OCI-LY1 (cell line): ENCODE data around the gene C2CD4D.

Experiments
- H2AFZ ChIP-seq: fragments of 200-600 bp; sonication (generic), shearing (Covaris generic); 2 replicates; pipeline ENCODE4 v1.6.0; 2014; ENCODE audit warnings: antibody characterized with exemption, mild to moderate bottlenecking, low read length
- H3F3A ChIP-seq: fragments of 200-600 bp; sonication (generic), shearing (Covaris generic); 2 replicates; pipeline ENCODE4 v1.6.0; 2014; ENCODE audit warnings: mild to moderate bottlenecking, antibody characterized with exemption, low read length, moderate library complexity; ENCODE audit not compliant: insufficient read depth
- H3K27ac ChIP-seq: fragments of 200-600 bp; sonication (generic); 2 replicates; pipeline ENCODE4 v1.5.1; 2014; ENCODE audit warnings: low read length, mixed run types, mild to moderate bottlenecking, low read depth; ENCODE audit not compliant: poor library complexity, severe bottlenecking
- H3K27me3 ChIP-seq: fragments of 200-600 bp; sonication (generic); 2 replicates; pipeline ENCODE4 v1.6.0; 2014; ENCODE audit warnings: antibody characterized with exemption, mild to moderate bottlenecking, low read length, moderate library complexity; ENCODE audit not compliant: insufficient read depth
- H3K36me3 ChIP-seq: fragments of 200-600 bp; sonication (generic); 2 replicates; pipeline ENCODE4 v1.6.1; 2014; ENCODE audit warnings: mild to moderate bottlenecking, antibody characterized with exemption, low read length, moderate library complexity, mixed read lengths; ENCODE audit not compliant: insufficient read depth
- H3K4me1 ChIP-seq: fragments of 200-600 bp; sonication (generic); 2 replicates; pipeline ENCODE4 v1.5.1; 2014; ENCODE audit warnings: mild to moderate bottlenecking, low read length, moderate library complexity; ENCODE audit not compliant: insufficient read depth, severe bottlenecking
- H3K4me2 ChIP-seq: fragments of 200-600 bp; sonication (generic), shearing (Covaris generic); 2 replicates; pipeline ENCODE4 v1.6.1; 2014; ENCODE audit warnings: low read length
- H3K4me3 ChIP-seq: fragments of 200-600 bp; sonication (generic); 2 replicates; pipeline ENCODE4 v1.5.1; 2014; ENCODE audit warnings: low read length, low read depth, mild to moderate bottlenecking, mixed read lengths; ENCODE audit not compliant: poor library complexity, severe bottlenecking
- H3K79me2 ChIP-seq: fragments of 200-600 bp; shearing (Covaris generic); 2 replicates; pipeline ENCODE4 v1.6.1; 2016; ENCODE audit warnings: mixed run types, low read length, mixed read lengths; ENCODE audit not compliant: insufficient read depth
- H3K9ac ChIP-seq: fragments of 200-600 bp; sonication (generic), shearing (Covaris generic); 2 replicates; pipeline ENCODE4 v1.6.1; 2014; ENCODE audit warnings: mild to moderate bottlenecking, low read length, mixed read lengths
- H3K9me2 ChIP-seq: fragments of 200-600 bp; sonication (generic), shearing (Covaris generic); 2 replicates; pipeline ENCODE4 v1.6.1; 2014; ENCODE audit warnings: low read depth, mild to moderate bottlenecking, low read length, mixed read lengths
- H3K9me3 ChIP-seq: fragments of 200-600 bp; shearing (Covaris generic); 2 replicates; pipeline ENCODE4 v1.6.1; 2014; ENCODE audit warnings: low read length, mixed read lengths
- H4K20me1 ChIP-seq: fragments of 200-600 bp; sonication (generic), shearing (Covaris generic); 2 replicates; pipeline ENCODE4 v1.6.0; 2016; ENCODE audit warnings: mild to moderate bottlenecking, low read length; ENCODE audit not compliant: insufficient read depth
- CTCF ChIP-seq: fragments of 200-600 bp; sonication (generic), shearing (Covaris generic); IDR thresholded peaks from 2 replicates; pipeline ENCODE4 v1.5.1; 2017; ENCODE audit warnings: mild to moderate bottlenecking, antibody characterized with exemption, low read length, moderate library complexity, mixed read lengths
- EZH2 ChIP-seq: fragments of 200-600 bp; sonication (generic), shearing (Covaris generic); IDR thresholded peaks from 2 replicates; pipeline ENCODE4 v1.8.0; 2017; ENCODE audit warnings: borderline replicate concordance, mixed run types, mild to moderate bottlenecking, antibody characterized with exemption, low read length, moderate library complexity, mixed read lengths

C2CD4D gene

GRCh38 chr1:151867321-151867720 lies 27.7 kb upstream of the C2CD4D start:
- Histone ChIP-seq H3K27ac (no peak overlapping the region), H3K9me2 (no peaks in the 10 kb centered on the region), H3K9ac (no peak overlapping the region), H3K4me2 (no peak overlapping the region), H3F3A (no peaks in the 10 kb centered on the region), H3K79me2 (no peaks in the 10 kb centered on the region), H2AFZ (no peak overlapping the region), H3K27me3 (no peaks in the 10 kb centered on the region), H3K4me3 (no peak overlapping the region), H4K20me1 (no peaks in the 10 kb centered on the region), H3K9me3 (no peaks in the 10 kb centered on the region), H3K36me3 (no peaks in the 10 kb centered on the region), H3K4me1 (no peaks in the 10 kb centered on the region)
- TF ChIP-seq CTCF (no peak), EZH2 (no peak)

GRCh38 chr1:151864411-151864810 lies 24.8 kb upstream of the C2CD4D start:
- no peak overlapping the region for H3K4me2 ChIP-seq
- no peak for TF ChIP-seq EZH2
- TF ChIP-seq CTCF, result no peak
- no peaks in the 10 kb centered on the region for H3K36me3 ChIP-seq
- H4K20me1 ChIP-seq, result no peaks in the 10 kb centered on the region
- no peak overlapping the region for H2AFZ ChIP-seq
- H3K9ac ChIP-seq, result no peak overlapping the region
- H3F3A ChIP-seq, result no peaks in the 10 kb centered on the region
- H3K27me3 ChIP-seq, result peaks cover 3% of the 10 kb centered on the region; the same call in 1 of the 2 replicates
- H3K9me3 ChIP-seq, result no peaks in the 10 kb centered on the region
- no peak overlapping the region for H3K4me3 ChIP-seq
- H3K27ac ChIP-seq, result no peak overlapping the region
- H3K79me2 ChIP-seq, result no peaks in the 10 kb centered on the region
- H3K4me1 ChIP-seq, result no peaks in the 10 kb centered on the region
- H3K9me2 ChIP-seq, result no peaks in the 10 kb centered on the region

- no peak overlapping the region for H3K27ac ChIP-seq
- H3K36me3 ChIP-seq, result no peaks in the 10 kb centered on the region
- H3K79me2 ChIP-seq, result no peaks in the 10 kb centered on the region
- no peaks in the 10 kb centered on the region for H3K4me1 ChIP-seq
- peaks cover 3% of the 10 kb centered on the region; the same call in 1 of the 2 replicates for H3K27me3 ChIP-seq
- no peaks in the 10 kb centered on the region for H3K9me2 ChIP-seq
- no peak overlapping the region for H3K4me2 ChIP-seq
- H3K9ac ChIP-seq, result no peak overlapping the region
- H3F3A ChIP-seq, result no peaks in the 10 kb centered on the region
- no peak overlapping the region for H3K4me3 ChIP-seq
- no peak overlapping the region for H2AFZ ChIP-seq
- H4K20me1 ChIP-seq, result no peaks in the 10 kb centered on the region
- TF ChIP-seq CTCF, result no peak
- TF ChIP-seq EZH2, result no peak
- H3K9me3 ChIP-seq, result no peaks in the 10 kb centered on the region
These were observed 23.0 kb upstream of the C2CD4D start for GRCh38 chr1:151862604-151863003.
